ENCODE results near the gene IFITM1.

DNA sequence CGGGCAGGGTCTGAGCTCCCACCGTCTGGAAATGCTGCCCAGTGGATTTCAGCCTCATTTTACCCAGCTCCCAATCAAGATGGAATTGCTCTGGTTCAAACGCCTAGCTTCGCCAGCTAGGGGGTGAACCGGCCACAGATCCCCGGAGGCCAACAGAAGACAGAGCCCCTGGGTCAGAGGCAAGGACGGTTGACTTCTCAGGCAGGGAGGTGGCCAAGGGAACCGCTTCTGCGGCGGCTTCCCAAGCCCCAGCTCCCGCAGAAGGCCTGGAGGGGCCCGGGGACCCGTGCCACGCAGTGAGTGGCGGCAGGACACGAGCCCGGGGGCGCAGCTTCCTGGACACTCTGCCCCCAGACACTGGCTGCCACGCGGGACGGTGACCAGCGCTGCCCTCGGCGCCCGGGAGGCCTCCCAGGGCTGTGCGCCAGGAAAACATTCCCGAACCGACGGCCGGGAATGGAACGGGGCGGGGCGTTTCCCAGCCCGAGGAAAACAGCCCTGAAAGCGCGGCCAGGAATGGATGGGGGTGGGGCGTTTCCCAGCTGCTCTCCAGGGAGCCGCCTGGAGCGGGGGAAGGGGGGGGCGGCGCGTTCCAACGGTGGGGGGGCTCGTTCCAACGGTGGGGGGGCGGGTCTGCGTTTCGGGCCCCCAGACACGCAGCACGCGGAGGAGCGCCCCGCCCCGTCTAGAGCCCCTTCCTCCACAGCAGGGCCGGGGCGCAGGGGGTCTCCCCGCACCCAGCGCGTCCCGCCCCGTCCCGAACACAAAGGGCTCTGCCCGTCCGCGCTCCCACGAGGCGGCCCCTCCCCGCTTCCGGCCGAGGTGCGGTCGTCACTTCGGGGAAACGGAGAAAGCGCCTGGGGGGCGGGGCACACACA, 42.0 kb downstream of the IFITM1 start:
- TF ChIP-seq, protein P1, sequence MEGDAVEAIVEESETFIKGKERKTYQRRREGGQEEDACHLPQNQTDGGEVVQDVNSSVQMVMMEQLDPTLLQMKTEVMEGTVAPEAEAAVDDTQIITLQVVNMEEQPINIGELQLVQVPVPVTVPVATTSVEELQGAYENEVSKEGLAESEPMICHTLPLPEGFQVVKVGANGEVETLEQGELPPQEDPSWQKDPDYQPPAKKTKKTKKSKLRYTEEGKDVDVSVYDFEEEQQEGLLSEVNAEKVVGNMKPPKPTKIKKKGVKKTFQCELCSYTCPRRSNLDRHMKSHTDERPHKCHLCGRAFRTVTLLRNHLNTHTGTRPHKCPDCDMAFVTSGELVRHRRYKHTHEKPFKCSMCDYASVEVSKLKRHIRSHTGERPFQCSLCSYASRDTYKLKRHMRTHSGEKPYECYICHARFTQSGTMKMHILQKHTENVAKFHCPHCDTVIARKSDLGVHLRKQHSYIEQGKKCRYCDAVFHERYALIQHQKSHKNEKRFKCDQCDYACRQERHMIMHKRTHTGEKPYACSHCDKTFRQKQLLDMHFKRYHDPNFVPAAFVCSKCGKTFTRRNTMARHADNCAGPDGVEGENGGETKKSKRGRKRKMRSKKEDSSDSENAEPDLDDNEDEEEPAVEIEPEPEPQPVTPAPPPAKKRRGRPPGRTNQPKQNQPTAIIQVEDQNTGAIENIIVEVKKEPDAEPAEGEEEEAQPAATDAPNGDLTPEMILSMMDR (IDR thresholded peaks at IDR 0.05 in 4 of 5, conservative IDR thresholded peaks at IDR 0.05 in 1 of 5) = no peak
- TF ChIP-seq POLR2A (IDR thresholded peaks at IDR 0.05) = peak; percentile 29 to 47

Data from gastrocnemius medialis (tissue), 4 donors.